ENCODE results near the gene HDDC3. TPM values are rescaled to one million over a fixed set of nuclear protein-coding genes. Genes with fewer than 3 reads are reported as not detected.
A peak's percentile ranks its signal among the peaks of the same experiment; 100 is the strongest.
"Not testable (repeated sequence)": the region's sequence is repeated elsewhere in the genome, so short reads cannot be mapped to it uniquely, and the experiment has no call there.

The HDDC3 gene
- total RNA-seq, 1 experiment from 2014 or later: 25.5 TPM

- Mint-ChIP-seq H3K36me3 (ENCODE audit: insufficient read depth, unreplicated experiment) (peaks cover 20% of the 10 kb centered on the region), H3K4me3 (ENCODE audit: unreplicated experiment) (peak within 1 kb of the TSS; percentile 82), H3K4me1 (ENCODE audit: insufficient read depth, unreplicated experiment) (peaks cover 10% of the 10 kb centered on the region), H3K27me3 (ENCODE audit: insufficient read depth, unreplicated experiment) (no peaks in the 10 kb centered on the region), H3K27ac (ENCODE audit: low read depth, unreplicated experiment) (peak within 1 kb of the TSS; percentile 67), H3K9me3 (ENCODE audit: unreplicated experiment) (no peaks in the 10 kb centered on the region)
- ChIA-PET CTCF (interaction anchor here (0.6 to 12.8 kb wide), 9 partner anchors 11 to 566 kb away, joined by 3 to 131 read pairs (median 4); partner anchors contain the start of genes FES, FURIN, HDDC3 and UNC45A), POLR2A (interaction anchor here (0.6 to 7.9 kb wide), 13 partner anchors 11 to 986 kb away, joined by 3 to 150 read pairs (median 4); partner anchors contain the start of genes FURIN, HDDC3, PRC1 and RCCD1)
- intact Hi-C loops (cut with micrococcal nuclease): loop anchor here (1.0 kb wide), 1 partner anchor 29 kb away; the partner anchor contains the start of gene HDDC3
- no peak for TF ChIP-seq CTCF (IDR thresholded peaks at IDR 0.05; ENCODE audit: unreplicated experiment)
- peak; percentile 47 for DNase-seq (ENCODE audit: unreplicated experiment)
- TSS peak; percentile 29 for BruUV-seq (replicated peaks)
These were observed 29.3 kb downstream of the HDDC3 start, which contains the start of gene MAN2A2 for GRCh38 chr15:90902840-90903732. MAN2A2 (plus strand) TSS chr15:90903302; CDS start chr15:90904208, 906 bp downstream.

GRCh38 chr15:90902040-90902839, 30.1 kb downstream of the HDDC3 start:
- peaks cover 10% of the 10 kb centered on the region for H3K4me1 Mint-ChIP-seq (ENCODE audit: insufficient read depth, unreplicated experiment)
- TSS peak; percentile 51 for BruUV-seq (replicated peaks)
- no peaks in the 10 kb centered on the region for H3K9me3 Mint-ChIP-seq (ENCODE audit: unreplicated experiment)
- intact Hi-C loops (cut with micrococcal nuclease): loop anchor here (1.0 kb wide), 1 partner anchor 30 kb away; the partner anchor contains the start of gene HDDC3
- H3K27ac Mint-ChIP-seq (ENCODE audit: low read depth, unreplicated experiment): peak overlapping the region; percentile 57
- ChIA-PET CTCF (interaction anchor here (0.6 to 12.8 kb wide), 18 partner anchors 9 to 583 kb away, joined by 3 to 131 read pairs (median 3); partner anchors contain the start of genes FES, FURIN, HDDC3 and UNC45A), POLR2A (interaction anchor here (0.5 to 7.9 kb wide), 12 partner anchors 9 to 987 kb away, joined by 3 to 150 read pairs (median 4); partner anchors contain the start of genes FURIN, HDDC3, PRC1 and RCCD1)
- peak; percentile 62 for TF ChIP-seq CTCF (IDR thresholded peaks at IDR 0.05; ENCODE audit: unreplicated experiment)
- peak overlapping the region; percentile 82 for H3K4me3 Mint-ChIP-seq (ENCODE audit: unreplicated experiment)
- peaks cover 15% of the 10 kb centered on the region for H3K36me3 Mint-ChIP-seq (ENCODE audit: insufficient read depth, unreplicated experiment)
- DNase-seq (ENCODE audit: unreplicated experiment): peak; percentile 81
- H3K27me3 Mint-ChIP-seq (ENCODE audit: insufficient read depth, unreplicated experiment): no peaks in the 10 kb centered on the region

GRCh38 chr15:90901175-90902039, 30.9 kb downstream of the HDDC3 start:
- intact Hi-C loops (cut with micrococcal nuclease): loop anchor here (1.0 kb wide), 1 partner anchor 31 kb away; the partner anchor contains the start of gene HDDC3
- BruUV-seq (replicated peaks): no TSS peak
- no peak for TF ChIP-seq CTCF (IDR thresholded peaks at IDR 0.05; ENCODE audit: unreplicated experiment)
- H3K9me3 Mint-ChIP-seq (ENCODE audit: unreplicated experiment): no peaks in the 10 kb centered on the region
- no peaks in the 10 kb centered on the region for H3K27me3 Mint-ChIP-seq (ENCODE audit: insufficient read depth, unreplicated experiment)
- ChIA-PET CTCF (interaction anchor here (0.6 to 12.8 kb wide), 14 partner anchors 9 to 582 kb away, joined by 3 to 131 read pairs (median 3); partner anchors contain the start of genes FES, HDDC3 and UNC45A), POLR2A (interaction anchor here (0.5 to 7.9 kb wide), 5 partner anchors 8 to 194 kb away, joined by 3 to 150 read pairs (median 4); partner anchors contain the start of genes HDDC3 and UNC45A)
- H3K36me3 Mint-ChIP-seq (ENCODE audit: insufficient read depth, unreplicated experiment): peaks cover 8% of the 10 kb centered on the region
- peak overlapping the region; percentile 82 for H3K4me3 Mint-ChIP-seq (ENCODE audit: unreplicated experiment)
- H3K27ac Mint-ChIP-seq (ENCODE audit: low read depth, unreplicated experiment): peak overlapping the region; percentile 57
- peaks cover 10% of the 10 kb centered on the region for H3K4me1 Mint-ChIP-seq (ENCODE audit: insufficient read depth, unreplicated experiment)
- no peak for DNase-seq (ENCODE audit: unreplicated experiment)

GRCh38 chr15:90897131-90897655, 35.2 kb downstream of the HDDC3 start:
- H3K27ac Mint-ChIP-seq (ENCODE audit: low read depth, unreplicated experiment); H3K27me3 Mint-ChIP-seq (ENCODE audit: insufficient read depth, unreplicated experiment); DNase-seq (ENCODE audit: unreplicated experiment); H3K9me3 Mint-ChIP-seq (ENCODE audit: unreplicated experiment); intact Hi-C loops (cut with micrococcal nuclease); BruUV-seq (replicated peaks); H3K36me3 Mint-ChIP-seq (ENCODE audit: insufficient read depth, unreplicated experiment); H3K4me3 Mint-ChIP-seq (ENCODE audit: unreplicated experiment): not testable (repeated sequence)
- peaks cover 10% of the 10 kb centered on the region for H3K4me1 Mint-ChIP-seq (ENCODE audit: insufficient read depth, unreplicated experiment)
- ChIA-PET CTCF (interaction anchor here (0.9 to 12.8 kb wide), 3 partner anchors 11 to 37 kb away, joined by 6 to 83 read pairs (median 6); partner anchors contain the start of genes FES and HDDC3), POLR2A (interaction anchor here (7.9 kb wide), 1 partner anchor 34 kb away, joined by 150 read pairs; the partner anchor contains the start of genes HDDC3 and UNC45A)

Data from MCF 10A (cell line).